ENCODE data around the gene OTUD5.

- TF ChIP-seq CTCF (IDR thresholded peaks at IDR 0.05) (no peak), POLR2A (IDR thresholded peaks at IDR 0.05) (no peak)
These were observed 54.6 kb downstream of the OTUD5 start for GRCh38 chrX:48902776-48903175.

Data from testis (tissue), 2 donors.